NCI-H1048 (cell line): Measurements from ENCODE around the gene HPCAL4.
A peak's percentile ranks its signal among the peaks of the same experiment; 100 is the strongest.

Experiments
- DNase-seq: peaks from one replicate; lab custom pipeline; 2025; lab: John Stamatoyannopoulos, UW

Gene HPCAL4

DNA sequence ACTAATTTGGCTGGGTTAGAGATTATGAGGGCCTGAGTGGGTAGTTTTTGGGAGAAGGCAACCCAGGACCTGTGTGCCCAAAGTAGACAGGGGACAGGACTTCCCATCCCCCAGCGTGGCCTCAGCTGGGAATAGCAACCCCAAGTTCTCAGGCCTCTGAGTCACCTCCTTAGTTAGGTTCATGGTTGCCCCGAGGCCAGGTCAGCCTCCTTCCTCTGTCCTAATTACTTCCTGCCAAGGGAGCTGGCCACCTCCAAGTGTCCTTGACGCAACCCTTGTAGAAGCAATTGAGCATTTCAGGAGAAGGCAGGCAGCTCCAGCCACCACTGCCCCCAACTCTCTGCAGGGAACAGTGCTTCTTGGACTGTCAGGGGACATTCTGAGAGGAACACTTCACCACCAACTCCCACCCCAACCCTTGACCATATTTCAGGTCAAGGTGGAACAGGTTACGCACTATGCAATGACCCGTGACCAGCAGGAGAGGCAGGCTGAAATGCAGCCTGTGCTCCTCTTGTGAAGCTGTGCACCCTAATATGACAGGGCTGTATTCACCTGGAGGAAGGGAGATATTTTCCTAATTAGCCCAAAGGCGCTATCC lies 14.2 kb downstream of the HPCAL4 start:
- no peak for DNase-seq

- DNase-seq = no peak
Measured at GRCh38 chr1:39675220-39675619, 16.0 kb downstream of the HPCAL4 start.

GRCh38 chr1:39673215-39673614 lies 18.0 kb downstream of the HPCAL4 start:
- no peak for DNase-seq

GRCh38 chr1:39672551-39672947 lies 18.7 kb downstream of the HPCAL4 start:
- no peak for DNase-seq

DNA sequence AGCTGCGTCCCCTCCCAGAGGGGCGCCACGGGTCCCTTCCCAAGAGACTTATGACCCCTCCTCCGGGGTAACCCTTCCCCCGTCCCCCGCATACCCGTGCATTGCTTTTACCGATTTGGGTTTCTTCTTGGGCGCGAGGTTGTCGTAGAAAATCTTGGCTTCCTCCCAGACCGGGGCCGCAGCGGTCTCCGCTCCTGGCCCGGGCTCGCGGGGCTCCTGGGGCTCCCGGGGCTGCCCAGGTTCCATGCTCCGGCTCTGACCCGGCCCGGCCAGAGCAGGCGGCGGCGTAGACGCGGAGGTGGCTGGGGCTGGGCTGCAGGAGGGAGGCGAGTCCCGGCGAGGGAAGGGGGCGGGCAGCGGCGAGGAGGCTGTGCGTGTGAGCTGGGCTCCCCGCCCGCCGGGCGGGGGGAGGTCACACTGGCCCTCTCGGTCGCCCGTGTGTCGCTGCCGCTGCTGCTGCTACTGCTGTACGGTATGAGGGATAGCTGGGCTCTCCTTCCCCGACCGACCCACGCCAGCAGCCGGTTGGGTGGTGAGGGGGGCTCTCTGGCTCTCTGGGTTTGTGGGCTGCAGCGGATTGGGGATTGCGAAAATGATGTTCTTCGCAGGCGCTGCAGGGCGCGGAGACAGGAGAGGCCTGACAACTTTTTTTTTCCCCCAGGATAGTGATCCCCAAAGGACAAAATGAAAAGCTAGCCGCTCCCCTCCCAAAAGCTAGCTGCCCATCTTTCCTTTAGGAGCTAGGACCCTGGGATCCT lies 19.3 kb downstream of the HPCAL4 start, which contains the start of gene NT5C1A:
NT5C1A (minus strand) TSS at position 315 of the 758 bp plus-strand sequence; CDS start at position 246, 69 bp downstream.
- DNase-seq = no peak

GRCh38 chr1:39671433-39671792 lies 19.8 kb downstream of the HPCAL4 start:
- DNase-seq = no peak

- no peak for DNase-seq
Measured at GRCh38 chr1:39670689-39671088, 20.5 kb downstream of the HPCAL4 start.

DNA sequence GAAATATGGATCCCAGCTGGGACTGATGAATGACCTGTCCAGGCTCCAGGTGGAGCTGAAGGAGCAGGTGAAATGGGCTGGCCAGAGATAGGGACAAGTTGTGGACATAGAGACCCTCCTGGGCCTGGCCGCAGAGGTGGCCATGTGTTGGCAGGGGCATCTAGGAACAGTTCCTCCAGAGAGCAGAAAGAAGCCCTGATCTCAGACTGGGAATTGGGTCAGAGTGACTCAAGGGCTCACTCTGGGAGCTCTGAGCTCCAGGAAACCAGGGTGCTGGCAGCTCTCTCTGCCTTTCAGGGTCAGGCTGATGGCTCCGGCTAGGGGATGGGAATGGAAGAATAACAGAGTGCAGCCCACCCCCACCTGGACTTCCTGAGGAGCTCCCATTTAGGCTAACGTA lies 22.3 kb downstream of the HPCAL4 start:
- DNase-seq = no peak

DNA sequence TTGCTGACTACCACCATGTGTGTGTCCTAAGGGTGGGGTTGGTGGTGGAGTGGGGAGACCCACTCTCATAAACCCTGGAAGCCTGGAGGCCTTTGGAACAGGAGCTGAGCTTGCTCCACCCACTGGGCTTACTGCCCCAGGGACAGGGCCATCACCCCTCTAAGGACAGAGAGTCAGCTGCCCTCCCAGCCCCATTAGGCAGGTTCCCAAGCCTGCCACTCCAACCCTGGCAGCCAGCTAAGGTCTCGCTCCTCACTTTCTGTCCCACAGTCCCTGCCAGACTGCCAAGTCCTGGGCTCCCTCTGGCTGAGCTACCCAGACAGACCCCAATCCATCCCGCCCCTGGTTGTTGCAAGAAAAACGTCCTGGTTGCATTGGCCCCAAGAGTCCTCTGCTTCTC lies 23.1 kb downstream of the HPCAL4 start:
- DNase-seq = no peak

DNA sequence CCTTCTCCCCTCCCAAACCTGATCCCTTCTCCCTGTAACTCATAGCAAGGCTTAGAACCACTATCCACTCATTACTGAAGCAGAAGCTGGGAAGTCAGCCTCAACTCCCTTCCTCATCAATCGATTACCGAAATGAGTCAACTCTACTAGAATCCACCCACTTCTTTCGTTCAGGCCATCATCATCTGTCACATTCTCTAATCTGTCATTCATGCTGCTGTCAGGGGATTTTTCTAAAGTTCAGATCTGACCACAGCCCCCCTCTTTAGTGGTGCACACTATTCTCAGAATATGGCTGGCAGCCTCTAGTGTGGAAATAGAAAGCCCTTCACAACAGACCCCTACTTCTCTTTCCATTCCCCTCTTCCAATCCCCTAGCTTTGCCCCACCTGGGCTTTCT lies 24.5 kb downstream of the HPCAL4 start:
- DNase-seq = no peak

GRCh38 chr1:39663559-39663958 lies 27.7 kb downstream of the HPCAL4 start:
- no peak for DNase-seq

GRCh38 chr1:39662861-39663260 lies 28.4 kb downstream of the HPCAL4 start:
- no peak for DNase-seq

- DNase-seq = no peak
Measured at GRCh38 chr1:39659538-39659937, 31.7 kb downstream of the HPCAL4 start.

DNA sequence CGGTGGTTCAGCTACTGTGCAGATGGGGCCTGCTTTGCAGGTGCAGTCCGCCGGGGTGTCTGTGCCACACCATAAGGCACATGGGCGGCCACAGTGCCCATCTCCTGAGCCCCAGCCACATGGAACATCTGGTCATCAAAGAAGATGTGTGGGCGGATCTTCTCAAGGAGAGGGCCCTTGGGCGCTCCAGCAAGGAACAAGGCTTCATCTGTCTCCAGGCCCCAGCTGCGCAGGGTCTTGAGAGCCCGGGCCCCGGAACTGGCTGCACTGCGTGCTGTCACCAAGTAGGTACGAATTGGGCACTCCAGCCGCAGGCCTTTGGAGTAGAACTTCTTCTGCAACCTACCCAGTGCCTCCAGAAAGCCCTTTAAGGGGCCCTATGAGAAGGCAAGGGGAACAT lies 32.1 kb downstream of the HPCAL4 start:
- no peak for DNase-seq

DNA sequence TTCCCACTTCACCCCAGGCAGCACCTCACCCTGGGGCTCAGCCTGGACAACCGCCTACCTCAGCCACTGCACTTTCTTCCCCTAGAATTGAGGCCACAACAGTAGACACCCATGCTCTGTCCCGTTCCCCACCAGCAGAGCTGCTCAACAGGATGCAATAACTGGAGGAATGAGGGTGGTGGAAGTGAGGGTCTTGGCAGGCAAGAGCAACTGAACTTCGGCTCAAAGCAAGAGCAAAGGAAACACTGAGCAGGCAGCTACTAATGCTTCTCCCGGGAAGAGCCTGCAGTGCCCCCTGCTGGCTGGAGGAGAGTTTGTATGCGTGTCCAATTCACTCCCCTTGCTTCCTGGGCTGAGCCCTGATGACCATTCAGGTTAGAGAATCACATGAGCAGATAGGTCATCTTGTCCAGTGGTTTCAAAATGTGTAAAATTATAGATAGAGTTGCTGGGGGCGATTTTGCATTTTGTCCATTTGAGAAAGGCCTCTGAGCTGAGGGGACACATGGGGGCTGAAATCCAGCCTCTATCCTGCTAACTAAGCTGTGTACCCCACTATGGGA lies 33.2 kb downstream of the HPCAL4 start:
- DNase-seq = peak; percentile 35

DNA sequence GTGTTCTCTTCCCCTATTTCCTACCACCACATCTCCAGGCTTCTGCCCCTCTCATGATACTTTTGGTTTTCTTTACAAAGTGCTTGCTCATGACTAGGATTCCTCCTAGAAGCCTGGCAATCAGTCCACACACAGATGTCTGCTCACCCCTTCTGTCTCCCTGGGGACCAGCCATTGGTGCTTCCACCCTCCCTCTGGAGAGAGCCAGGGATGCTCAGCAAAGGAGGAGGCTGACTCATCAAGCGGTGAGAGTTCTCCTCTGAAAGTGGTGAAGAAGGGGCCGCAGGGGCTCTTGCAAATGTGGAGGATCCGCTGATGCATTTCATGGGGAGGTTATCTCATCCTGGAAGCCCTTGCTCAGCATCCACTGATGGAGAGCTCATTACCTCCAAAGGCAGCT lies 33.8 kb downstream of the HPCAL4 start:
- DNase-seq = no peak

DNA sequence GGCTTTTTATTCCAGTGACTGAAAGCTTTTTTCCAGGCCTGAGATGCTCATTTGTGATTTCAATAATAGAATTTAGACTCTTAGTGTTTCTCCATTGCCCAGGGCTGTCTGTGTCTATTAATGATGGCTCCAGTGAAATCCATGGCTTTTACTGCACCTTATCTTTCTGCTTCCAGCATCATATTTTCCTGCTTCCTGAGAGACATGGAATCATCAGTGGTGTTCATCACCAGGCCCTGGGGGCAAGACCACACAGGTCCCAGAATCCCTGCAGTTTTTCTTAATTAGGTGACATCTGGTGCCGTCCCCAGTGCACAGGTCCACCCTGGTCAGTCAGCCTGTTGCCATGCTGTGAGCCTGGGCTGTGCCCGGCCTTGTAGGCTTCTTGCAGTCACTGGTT lies 34.8 kb downstream of the HPCAL4 start:
- no peak for DNase-seq

- DNase-seq = no peak
Measured at GRCh38 chr1:39655578-39656268, 35.5 kb downstream of the HPCAL4 start.

DNA sequence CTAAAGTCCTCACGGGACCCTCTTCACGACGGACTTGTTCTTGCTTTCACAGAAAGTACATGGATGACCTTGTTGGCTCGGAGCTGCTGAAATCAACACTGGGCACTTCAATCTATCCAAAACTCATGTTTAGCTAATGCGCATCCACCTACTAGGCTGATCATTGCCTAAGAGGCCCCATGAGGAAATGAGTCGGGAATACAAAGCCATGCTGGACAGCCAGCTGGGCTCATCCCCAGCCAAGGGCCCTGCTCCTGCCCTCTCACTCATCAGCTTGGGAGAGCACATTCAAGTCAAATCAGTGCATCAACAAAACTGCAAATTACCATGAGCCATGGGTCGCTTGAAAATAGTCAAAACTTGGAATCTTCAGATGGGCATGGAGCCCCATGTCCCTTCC lies 36.9 kb downstream of the HPCAL4 start:
- no peak for DNase-seq

- peak; percentile 34 for DNase-seq
Measured at GRCh38 chr1:39653546-39654031, 37.6 kb downstream of the HPCAL4 start.

DNA sequence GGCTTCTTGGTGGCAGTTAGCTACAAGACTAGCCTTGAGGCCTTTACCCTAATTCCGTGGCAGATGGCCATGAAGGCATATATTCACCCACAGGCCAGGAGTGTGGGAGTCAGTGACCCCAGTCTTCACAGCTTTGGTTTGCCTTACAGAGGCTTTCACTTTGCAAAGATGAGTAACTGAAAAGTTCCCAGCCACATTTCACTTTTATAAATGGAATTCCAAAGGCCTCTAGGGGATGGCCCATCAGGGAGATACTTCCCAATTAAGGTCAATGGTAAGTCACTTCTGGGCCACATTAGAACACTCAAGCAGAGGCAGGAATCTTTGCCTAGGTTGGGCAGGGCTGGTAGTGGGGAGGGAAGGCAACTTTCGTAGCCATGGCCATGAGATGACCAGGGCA lies 38.7 kb downstream of the HPCAL4 start:
- no peak for DNase-seq

DNA sequence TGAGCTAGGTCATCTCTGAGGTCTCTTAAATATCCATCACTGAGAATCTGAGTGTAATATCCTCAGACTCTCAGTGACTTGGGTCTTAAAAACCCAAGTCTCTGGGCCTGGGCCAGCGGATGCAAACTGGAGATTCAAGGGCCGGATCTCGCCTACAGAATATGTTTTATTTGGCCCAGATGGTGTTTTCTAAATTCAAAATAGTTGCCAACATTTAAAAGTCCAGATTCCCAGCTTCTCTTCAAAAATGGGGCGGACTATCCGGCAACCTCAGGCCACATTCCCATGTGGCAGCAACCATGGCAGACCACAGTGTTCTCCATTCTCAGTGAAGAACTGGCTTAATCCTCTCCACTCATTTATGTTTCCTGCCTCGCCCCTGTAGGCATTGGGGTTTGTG lies 39.1 kb downstream of the HPCAL4 start:
- no peak for DNase-seq

DNA sequence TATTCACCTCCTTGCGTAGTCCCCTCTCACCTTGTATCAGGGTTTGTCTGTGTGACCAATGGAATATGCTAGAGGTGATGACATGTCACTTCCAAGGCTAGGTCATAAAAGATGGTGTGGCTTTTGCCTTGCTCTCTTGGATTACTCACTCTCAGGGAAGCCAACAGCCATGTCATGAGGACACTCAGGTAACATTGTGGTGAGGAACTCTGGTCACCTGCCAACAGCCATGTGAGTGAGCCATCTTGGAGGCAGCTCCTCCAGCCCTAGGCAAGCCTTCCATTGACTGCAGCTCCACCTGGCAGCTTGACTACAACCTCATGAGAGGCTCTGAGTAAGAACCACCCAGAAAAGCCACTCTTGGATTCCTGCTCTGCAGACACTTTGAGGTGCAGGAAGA lies 40.8 kb downstream of the HPCAL4 start:
- no peak for DNase-seq
